HPDE6-E6E7 (cell line): Measurements from ENCODE around the gene MDFI.

Experiments
- DNase-seq: peaks from one replicate; pipeline ENCODE4 v3.0.0; 2011; ENCODE audit warnings: missing footprints; ENCODE audit errors: extremely low spot score

Gene MDFI

DNA sequence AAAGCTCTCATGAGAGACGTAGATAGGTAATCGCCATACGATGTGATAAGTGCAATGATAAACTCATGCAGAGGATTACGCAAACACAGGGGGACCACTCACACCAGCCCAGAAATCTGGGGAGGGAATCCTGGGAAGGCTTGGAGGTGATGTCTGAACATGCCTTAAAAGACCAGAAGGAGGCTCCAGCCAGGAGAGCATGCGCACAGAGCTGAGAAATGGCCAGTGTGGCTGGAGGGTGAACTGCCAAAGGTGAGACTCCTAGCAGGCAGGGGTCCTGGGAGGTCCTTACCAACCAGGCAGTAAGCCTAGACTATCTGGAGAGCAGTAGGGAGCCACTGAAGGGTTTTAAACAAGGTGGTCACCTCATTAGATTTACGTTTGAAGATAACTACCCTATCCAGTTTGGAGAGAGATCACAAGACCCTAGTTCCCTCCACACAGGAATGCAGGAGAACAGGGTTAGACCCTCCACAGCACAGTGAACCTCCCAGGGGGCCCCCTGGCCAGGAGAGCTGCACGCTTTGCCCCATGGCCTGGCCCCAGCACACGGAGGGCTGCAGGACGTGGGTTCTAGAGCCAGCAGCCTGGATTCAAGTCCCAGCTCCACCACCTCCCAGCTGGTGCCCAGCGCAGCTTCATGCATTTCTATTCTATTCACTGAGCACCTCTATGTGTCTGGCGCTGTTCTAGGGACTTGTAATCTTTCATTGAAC, 13.1 kb downstream of the MDFI start:
- DNase-seq = no peak

GRCh38 chr6:41651962-41652657, 13.8 kb downstream of the MDFI start:
- no peak for DNase-seq

DNA sequence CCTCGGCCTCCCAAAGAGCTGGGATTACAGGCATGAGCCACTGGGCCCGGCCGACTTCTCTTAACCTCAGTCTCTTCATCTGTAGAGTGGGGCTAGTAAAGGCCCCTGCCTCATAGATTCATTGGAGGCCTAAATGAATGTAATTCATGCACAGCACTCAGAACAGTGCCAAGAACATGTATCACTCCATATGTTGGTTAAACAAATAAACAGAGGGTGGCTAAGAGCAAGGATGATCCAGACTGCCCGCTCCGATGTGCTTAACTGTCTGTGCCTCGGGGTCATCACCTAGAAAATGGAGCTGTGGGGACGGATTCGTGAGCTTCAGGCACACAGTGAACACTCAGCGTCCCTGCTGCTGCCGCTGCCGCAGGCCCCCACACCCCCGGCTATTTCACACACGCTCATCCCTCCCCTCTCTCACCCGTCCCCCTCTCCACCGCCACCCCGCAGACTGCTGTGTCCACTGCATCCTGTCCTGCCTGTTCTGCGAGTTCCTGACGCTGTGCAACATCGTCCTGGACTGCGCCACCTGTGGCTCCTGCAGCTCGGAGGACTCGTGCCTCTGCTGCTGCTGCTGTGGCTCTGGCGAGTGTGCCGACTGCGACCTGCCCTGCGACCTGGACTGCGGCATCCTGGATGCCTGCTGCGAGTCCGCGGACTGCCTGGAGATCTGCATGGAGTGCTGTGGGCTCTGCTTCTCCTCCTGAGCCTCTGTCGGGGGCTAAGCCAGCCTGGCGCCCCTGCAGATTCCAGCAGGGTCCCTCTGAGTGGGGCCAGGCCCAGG, 14.8 kb downstream of the MDFI start:
- DNase-seq = no peak

GRCh38 chr6:41653691-41654090, 15.4 kb downstream of the MDFI start:
- DNase-seq = no peak

GRCh38 chr6:41654151-41654697, 16.0 kb downstream of the MDFI start:
- DNase-seq = no peak

- DNase-seq = no peak
Observed at GRCh38 chr6:41654698-41655151, 16.5 kb downstream of the MDFI start.

- no peak for DNase-seq
Observed at GRCh38 chr6:41655176-41655575, 16.9 kb downstream of the MDFI start.

DNA sequence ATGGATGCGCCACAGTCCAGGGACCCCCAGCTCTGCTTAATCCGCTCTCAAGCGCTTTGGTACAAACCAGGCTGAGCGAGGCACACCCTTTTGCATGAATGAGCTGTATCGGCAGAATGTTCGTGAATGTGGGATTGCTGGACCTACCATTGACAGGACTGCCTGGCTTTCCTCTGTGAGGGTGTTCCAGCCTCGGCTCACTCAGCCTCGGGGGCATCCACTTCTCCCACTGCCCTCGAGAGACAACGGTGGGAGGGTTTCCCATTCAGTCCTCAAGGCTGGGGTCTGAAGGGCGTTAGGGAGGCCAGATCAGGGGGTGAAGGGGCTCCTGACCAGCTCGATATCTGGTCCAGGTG, 17.4 kb downstream of the MDFI start:
- no peak for DNase-seq

DNA sequence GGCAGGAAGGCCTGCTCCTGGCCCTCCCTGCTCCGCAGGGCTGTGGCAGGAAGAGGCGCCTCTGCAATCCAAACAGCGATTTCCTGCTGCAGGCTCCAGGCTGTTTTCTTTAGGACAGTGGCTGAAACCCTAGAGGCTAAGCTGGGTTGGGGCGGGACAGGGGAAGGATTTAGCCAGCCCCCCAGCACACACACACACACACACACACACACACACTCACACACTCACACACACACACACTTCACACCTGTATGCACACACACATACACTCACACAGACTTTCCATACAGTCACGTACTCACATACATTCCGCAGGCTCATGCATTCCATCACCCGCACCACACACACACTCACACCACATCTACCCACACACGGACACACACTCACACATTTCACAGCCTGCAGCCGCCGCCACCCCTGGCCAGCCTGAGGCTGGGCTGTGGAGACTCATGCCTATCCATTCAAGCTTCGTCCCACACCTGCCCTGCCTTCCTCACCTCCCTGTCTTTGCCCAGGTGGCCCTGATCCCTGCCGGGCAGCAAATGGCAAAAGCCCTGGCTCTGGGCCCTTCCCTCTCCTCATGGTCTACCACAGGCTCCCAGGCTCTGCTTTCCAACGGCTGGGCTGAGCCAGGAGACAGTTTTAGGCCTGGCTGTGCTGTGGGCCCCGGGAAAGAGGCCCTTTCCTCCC, 17.9 kb downstream of the MDFI start:
- no peak for DNase-seq

- no peak for DNase-seq
Observed at GRCh38 chr6:41657131-41658094, 19.1 kb downstream of the MDFI start.

DNA sequence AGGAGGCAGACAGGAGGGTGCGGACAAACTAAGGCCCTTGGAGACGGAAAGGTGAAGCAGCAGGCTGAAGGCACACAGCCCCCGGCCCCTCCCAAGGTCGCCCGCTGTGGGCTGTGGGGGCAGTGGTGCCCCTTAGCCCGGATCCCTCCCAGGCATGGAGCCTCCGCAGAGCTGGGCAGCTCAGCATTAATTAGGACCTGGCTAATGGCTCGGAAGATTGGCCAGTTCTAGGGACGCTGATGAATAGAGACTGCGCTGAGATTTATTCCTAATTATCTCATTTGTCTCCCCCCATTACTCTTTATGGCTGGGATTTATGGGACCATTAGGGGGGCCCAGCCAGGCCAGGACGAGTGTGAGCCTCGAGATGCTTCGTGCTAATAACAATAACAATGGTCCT, 20.4 kb downstream of the MDFI start:
- DNase-seq = no peak

- no peak for DNase-seq
Observed at GRCh38 chr6:41659935-41660334, 21.7 kb downstream of the MDFI start.

DNA sequence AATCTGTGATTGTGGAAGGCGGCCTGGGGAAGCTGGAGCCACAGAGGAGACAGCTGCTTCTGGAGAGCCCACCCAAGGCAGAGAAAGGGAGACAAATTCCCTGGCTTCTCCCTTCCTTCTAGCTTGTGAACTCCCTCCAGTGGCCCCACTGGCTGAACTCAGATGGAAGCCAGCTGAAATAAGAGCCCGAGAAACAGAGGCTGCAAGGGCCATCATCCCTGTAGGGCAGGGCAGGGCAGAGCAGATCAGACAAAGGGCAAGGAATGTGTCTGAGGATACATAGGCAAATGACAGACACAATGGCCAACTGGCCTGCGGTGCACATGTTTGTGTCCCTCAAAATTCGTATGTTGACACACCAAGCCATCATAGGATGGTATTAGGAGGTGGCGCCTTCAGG, 25.3 kb downstream of the MDFI start:
- no peak for DNase-seq

DNA sequence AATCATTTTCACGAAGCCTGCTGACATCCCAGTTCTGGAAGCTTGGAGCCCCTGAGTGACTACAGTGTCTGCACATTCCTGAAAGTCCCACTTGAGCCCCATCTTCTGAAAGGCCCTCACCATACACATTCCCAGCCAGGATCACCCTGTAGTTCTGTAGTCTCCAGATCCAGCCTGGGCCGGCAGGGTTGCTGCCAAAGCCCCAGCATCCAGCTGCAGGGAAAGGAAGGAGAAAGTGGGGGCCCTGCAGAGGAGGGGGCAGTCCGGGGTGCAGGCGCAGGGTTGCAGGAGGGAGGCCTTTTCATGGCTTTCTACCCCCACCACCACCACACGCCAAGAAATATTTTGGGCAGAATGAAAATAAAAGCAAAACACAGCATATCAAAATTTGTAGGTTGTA, 26.0 kb downstream of the MDFI start:
- no peak for DNase-seq

DNA sequence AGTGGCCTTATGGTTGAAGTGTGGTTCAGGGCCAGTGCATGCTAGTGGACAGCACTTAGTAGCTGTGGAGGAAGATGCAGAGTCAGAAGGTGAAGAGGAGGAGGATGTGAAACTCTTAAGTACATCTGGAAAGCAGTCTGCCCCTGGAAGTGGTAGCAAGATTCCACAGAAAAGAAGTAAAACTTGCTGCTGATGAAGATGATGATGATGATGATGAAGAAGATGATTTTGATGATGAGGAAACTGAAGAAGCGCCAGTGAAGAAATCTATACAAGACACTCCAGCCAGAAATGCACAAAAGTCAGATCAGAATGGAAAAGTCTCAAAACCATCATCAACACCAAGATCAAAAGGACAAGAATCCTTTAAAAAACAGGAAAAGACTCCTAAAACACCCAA, 28.9 kb downstream of the MDFI start:
- DNase-seq = no peak

DNA sequence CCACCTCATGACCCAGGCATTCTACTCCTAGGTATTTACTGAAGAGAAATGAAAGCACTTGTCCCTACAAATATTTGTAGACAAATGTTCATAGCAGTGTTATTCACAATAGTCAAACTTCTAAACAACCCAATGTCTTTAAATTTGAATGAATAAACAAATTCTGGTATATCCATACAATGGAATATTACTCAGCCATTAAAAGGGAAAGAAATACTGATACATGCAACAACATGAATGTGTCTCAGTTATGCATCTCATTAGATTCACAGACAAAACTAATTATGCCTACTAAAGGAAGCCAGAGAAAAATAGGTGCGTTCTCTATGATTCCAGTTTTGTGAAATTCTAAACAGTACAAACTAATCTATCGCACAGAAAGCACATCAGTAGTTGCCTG, 30.7 kb downstream of the MDFI start:
- DNase-seq = no peak

GRCh38 chr6:41670703-41671360, 32.6 kb downstream of the MDFI start:
- no peak for DNase-seq

DNA sequence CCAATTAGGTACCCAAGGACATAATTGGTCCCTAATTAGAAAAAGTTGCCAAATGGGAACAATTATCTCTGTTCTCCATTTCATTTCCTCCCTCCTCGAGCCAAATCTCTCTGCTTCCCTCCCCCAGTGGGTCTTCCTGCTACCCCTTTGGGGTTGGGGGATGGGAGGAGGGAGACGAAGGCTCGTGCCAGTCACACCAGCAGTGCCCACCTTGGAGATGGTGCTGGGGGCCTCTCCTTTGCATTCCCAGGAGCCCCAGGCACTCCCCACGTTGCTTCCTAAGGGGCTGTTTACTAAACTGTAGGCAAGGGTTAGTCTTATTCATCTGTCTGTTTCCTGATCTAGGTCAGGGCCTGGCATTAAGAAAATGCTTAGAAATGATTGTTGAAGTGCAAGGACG, 33.1 kb downstream of the MDFI start:
- no peak for DNase-seq

- no peak for DNase-seq
Observed at GRCh38 chr6:41672016-41672415, 33.7 kb downstream of the MDFI start.
